Fibroblast of pulmonary artery (primary cell): Measurements from ENCODE around the gene WDR31.
A peak's percentile ranks its signal among the peaks of the same experiment; 100 is the strongest.

Source experiments
- DNase-seq: peaks from one replicate; pipeline ENCODE4 v3.0.0-alpha.2; 2010; ENCODE audit warnings: low read depth
- H3K4me3 ChIP-seq: replicated peaks from 2 replicates; pipeline ENCODE4 v1.5.1; 2011; ENCODE audit warnings: low read depth, mild to moderate bottlenecking, control low read depth, low read length, moderate library complexity
- TF ChIP-seq, protein P1 (sequence below): IDR thresholded peaks from 2 replicates; pipeline ENCODE4 v1.5.1; 2011; ENCODE audit warnings: mild to moderate bottlenecking, control low read depth, low read length, inconsistent platforms; ENCODE audit errors: missing control alignments

Gene WDR31

DNA sequence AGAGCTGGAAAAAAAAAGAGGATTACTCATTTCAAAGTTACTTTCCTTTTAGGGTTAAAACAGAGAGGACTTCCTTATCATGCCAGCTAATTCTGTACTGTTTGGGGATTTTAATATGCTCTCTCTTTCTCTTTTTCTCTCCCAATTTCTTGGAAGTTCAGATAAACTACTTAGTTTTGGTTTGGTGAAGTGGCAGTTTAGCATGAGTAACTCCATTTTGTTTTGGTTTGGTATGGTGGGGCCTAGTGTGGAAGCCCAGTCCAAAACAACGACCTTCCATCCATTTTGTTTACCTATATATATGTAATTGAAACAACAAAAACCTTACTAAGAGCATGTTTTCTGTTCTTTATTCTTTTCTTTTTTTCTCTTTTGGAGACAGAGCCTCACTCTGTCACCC lies 5.6 kb upstream of the WDR31 start:
- TF ChIP-seq, protein P1, sequence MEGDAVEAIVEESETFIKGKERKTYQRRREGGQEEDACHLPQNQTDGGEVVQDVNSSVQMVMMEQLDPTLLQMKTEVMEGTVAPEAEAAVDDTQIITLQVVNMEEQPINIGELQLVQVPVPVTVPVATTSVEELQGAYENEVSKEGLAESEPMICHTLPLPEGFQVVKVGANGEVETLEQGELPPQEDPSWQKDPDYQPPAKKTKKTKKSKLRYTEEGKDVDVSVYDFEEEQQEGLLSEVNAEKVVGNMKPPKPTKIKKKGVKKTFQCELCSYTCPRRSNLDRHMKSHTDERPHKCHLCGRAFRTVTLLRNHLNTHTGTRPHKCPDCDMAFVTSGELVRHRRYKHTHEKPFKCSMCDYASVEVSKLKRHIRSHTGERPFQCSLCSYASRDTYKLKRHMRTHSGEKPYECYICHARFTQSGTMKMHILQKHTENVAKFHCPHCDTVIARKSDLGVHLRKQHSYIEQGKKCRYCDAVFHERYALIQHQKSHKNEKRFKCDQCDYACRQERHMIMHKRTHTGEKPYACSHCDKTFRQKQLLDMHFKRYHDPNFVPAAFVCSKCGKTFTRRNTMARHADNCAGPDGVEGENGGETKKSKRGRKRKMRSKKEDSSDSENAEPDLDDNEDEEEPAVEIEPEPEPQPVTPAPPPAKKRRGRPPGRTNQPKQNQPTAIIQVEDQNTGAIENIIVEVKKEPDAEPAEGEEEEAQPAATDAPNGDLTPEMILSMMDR = no peak
- no peak for DNase-seq
- no peak overlapping the region for H3K4me3 ChIP-seq

DNA sequence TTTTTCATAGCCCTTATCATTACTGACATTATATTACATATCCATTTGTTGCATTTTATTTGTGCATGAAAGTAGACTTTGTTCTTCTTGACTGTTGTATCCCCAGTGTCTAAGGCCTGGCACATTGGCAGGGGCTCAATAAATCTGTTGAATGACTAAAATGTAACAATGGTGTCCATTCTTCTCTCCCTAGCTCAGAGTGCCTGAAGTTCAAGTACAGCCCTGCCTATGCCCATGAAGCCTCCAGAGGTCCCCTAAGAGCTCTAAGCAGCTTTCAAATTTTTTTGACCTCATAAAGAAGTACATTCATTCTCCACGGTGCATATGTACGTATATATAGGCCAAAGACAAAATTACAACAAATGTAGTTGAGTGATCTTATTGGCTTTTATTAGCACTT lies 5.1 kb upstream of the WDR31 start:
- H3K4me3 ChIP-seq = no peak overlapping the region
- no peak for DNase-seq
- TF ChIP-seq, protein P1 = no peak

DNA sequence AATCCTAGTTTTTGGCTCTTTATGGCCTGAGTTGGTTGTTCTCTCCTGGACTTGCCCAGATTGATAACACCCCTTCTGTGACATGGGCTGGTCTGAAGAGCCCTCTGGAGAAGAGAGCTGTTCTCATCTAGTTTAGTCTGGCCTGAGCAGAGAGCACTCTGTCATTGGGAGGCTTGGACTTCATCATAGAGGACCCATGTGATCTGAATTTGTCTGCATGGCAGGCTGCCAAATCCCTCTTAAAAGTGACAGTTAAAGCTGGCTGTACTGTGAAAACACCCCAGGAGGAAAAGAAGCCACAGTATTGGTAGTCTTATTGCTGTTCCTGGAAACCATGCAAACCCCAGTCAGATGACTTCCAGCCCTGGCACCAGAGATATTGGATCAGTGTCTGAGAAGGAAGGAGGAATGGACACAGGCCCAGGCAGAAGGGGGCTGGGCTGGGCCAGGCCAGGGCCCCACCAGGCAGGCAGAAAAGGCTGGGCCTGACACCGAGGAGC lies 3.7 kb upstream of the WDR31 start:
- H3K4me3 ChIP-seq = no peak overlapping the region
- DNase-seq = peak; percentile 65
- TF ChIP-seq, protein P1 = no peak

DNA sequence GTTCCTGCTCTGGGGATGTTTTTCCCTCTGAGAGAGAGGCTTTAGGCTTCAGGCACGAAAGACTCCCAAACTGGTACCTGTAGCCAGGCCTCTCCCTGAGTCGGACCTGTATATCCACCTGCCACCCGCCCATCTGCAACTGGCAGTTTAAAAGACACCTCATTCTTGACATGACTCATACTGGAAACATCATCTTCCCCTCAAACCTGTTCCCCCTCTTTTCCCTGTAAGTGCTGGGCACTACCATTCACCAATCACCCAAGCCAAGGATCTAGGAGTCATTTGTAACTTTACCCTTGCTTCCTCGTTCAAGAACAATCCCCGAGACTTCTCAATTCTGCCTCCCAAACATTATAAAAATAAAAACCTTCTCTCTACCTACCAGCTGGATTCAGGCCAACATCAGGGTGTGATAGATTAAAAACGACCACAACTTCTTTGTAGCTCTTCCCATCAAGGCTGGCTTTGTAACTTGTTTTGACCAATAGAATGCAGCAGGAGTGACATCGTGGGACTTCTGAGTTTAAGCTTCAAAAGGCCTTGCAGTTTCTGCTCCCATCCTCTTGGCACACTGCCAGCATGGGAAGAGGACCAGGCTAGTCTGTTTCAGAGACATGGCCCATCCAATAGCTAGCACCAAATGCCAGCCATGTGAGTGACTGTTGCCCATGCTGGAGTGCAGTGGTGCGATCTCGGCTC lies 1.8 kb upstream of the WDR31 start:
- TF ChIP-seq, protein P1 = no peak
- H3K4me3 ChIP-seq = no peak overlapping the region
- DNase-seq = no peak

DNA sequence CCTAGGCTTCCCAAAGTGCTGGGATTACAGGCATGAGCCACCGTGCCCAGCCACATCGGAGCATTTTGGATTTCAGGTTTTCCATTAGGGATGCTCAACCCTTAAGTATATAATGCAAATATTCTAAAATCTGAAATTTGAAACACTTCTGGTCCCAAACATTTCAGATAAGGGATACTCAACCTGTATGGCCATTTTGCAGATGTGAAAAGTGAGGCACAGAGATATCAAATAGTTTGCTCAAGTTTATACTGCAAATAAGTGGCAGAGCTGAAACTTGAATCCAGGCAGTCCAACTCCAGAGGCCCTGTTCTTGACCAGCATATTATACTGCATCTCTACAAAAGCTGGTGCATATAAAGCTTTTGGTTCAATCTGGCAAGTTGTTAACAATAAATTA lies 2.4 kb downstream of the WDR31 start:
- no peak overlapping the region for H3K4me3 ChIP-seq
- TF ChIP-seq, protein P1 = no peak
- no peak for DNase-seq

DNA sequence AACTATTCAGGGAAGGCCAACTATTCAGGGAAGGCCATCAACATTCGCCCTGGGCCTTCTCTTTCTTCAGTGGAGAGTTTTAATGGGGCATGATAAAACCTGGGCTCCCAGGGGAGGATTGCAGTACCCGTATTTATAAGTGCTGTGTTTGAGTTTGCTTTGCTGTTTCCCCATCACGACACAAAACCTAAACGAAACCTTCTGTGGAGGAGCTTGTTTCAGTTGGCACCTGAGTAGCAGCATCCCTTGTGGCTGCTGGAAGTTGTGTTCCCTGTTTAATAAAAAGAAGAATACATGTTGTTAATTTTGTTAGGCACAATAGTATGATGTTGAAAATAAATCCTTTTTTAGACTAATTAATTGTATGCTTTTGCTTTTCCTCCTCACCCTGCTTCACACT lies 8.3 kb downstream of the WDR31 start:
- TF ChIP-seq, protein P1 = no peak
- no peak overlapping the region for H3K4me3 ChIP-seq
- DNase-seq = no peak
